ENCODE data around the gene IMP3. TPM values are rescaled to one million over a fixed set of nuclear protein-coding genes. Genes with fewer than 3 reads are reported as not detected.

Gene IMP3
- total and polyA plus RNA-seq, 4 donors = 45.2 to 94.8 (median 69.6) TPM

DNA sequence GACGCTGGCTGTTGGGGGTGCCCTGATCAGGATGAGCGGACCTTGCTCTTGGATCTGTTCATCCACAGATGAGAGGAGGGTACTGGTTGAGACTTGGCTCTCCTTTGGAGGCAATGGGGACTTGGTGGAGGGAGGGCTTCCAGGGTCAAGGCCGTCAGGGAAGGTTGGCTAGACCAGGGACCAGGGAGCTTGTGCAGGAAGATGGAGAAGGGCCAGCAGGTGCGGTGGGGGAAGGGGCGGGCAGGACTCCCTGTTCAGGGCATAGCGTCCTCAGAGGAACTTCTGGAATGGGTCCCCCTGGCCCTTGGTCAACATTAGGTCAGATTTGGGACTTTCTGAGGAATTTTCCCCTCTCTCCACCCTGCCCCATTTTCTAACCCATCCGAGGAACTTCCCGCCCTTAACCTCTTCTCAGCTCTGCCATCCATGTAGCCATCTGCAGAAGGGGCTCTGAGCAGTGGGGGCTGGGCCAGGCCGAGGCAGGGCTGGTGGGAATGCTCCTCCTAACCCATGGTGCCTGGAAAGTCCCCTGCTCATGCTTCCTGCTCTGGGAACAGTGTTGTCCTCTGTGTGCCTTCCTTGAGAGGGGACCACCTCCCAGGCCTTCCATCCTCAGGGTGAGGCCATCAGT, 19.2 kb upstream of the IMP3 start:
- Histone ChIP-seq H3K9ac (ENCODE audit: low read depth in 1 of 2, low read length in 2 of 2) (no peak overlapping the region), H3K27me3 (ENCODE audit: control insufficient read depth in 4 of 4, insufficient read depth in 4 of 4, low read length in 3 of 4) (no peaks in the 10 kb centered on the region), H3K4me3 (ENCODE audit: low read depth in 1 of 3, low read length in 3 of 3) (no peak overlapping the region), H3K36me3 (ENCODE audit: control insufficient read depth in 4 of 4, insufficient read depth in 3 of 4, low read depth in 1 of 4, low read length in 3 of 4) (peaks cover 0 to 22% (median 10%) of the 10 kb centered on the region in 4 donors), H3K27ac (ENCODE audit: low read depth in 1 of 2, low read length in 2 of 2) (no peak overlapping the region), H3K4me1 (ENCODE audit: control insufficient read depth in 4 of 4, insufficient read depth in 4 of 4, low read length in 3 of 4) (peaks cover 8 to 38% (median 23%) of the 10 kb centered on the region in 4 donors), H3K9me3 (ENCODE audit: control insufficient read depth in 4 of 4, low read length in 3 of 4) (no peaks in the 10 kb centered on the region)
- no peak for TF ChIP-seq RXRA (IDR thresholded peaks at IDR 0.05)
- no peak for TF ChIP-seq CTCF (IDR thresholded peaks at IDR 0.05; ENCODE audit: low read depth, low read length, missing input control)
- no peak for TF ChIP-seq ZBTB33 (IDR thresholded peaks at IDR 0.05)
- TF ChIP-seq TAF1 (conservative IDR thresholded peaks at IDR 0.05) = no peak
- TF ChIP-seq, protein P1, sequence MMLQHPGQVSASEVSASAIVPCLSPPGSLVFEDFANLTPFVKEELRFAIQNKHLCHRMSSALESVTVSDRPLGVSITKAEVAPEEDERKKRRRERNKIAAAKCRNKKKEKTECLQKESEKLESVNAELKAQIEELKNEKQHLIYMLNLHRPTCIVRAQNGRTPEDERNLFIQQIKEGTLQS (IDR thresholded peaks at IDR 0.05) = no peak
- TF ChIP-seq FOXA1 (IDR thresholded peaks at IDR 0.05) = no peak
- no peak for TF ChIP-seq YY1 (IDR thresholded peaks at IDR 0.05)
- TF ChIP-seq GABPA (IDR thresholded peaks at IDR 0.05 in 1 of 2, conservative IDR thresholded peaks at IDR 0.05 in 1 of 2) = no peak
- no peak for TF ChIP-seq NR2F2 (IDR thresholded peaks at IDR 0.05)
- TF ChIP-seq HNF4A (conservative IDR thresholded peaks at IDR 0.05) = no peak
- TF ChIP-seq EGR1 (IDR thresholded peaks at IDR 0.05; ENCODE audit: low read depth in 2 of 2) = no peak
- TF ChIP-seq SP1 (IDR thresholded peaks at IDR 0.05) = no peak
- TF ChIP-seq, protein P2, sequence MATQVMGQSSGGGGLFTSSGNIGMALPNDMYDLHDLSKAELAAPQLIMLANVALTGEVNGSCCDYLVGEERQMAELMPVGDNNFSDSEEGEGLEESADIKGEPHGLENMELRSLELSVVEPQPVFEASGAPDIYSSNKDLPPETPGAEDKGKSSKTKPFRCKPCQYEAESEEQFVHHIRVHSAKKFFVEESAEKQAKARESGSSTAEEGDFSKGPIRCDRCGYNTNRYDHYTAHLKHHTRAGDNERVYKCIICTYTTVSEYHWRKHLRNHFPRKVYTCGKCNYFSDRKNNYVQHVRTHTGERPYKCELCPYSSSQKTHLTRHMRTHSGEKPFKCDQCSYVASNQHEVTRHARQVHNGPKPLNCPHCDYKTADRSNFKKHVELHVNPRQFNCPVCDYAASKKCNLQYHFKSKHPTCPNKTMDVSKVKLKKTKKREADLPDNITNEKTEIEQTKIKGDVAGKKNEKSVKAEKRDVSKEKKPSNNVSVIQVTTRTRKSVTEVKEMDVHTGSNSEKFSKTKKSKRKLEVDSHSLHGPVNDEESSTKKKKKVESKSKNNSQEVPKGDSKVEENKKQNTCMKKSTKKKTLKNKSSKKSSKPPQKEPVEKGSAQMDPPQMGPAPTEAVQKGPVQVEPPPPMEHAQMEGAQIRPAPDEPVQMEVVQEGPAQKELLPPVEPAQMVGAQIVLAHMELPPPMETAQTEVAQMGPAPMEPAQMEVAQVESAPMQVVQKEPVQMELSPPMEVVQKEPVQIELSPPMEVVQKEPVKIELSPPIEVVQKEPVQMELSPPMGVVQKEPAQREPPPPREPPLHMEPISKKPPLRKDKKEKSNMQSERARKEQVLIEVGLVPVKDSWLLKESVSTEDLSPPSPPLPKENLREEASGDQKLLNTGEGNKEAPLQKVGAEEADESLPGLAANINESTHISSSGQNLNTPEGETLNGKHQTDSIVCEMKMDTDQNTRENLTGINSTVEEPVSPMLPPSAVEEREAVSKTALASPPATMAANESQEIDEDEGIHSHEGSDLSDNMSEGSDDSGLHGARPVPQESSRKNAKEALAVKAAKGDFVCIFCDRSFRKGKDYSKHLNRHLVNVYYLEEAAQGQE (IDR thresholded peaks at IDR 0.05) = no peak
- TF ChIP-seq HNF4G (IDR thresholded peaks at IDR 0.05) = no peak
- no peak for TF ChIP-seq JUND (IDR thresholded peaks at IDR 0.05)
- TF ChIP-seq MAX (IDR thresholded peaks at IDR 0.05) = no peak
- TF ChIP-seq FOXA2 (IDR thresholded peaks at IDR 0.05) = no peak
- no peak for TF ChIP-seq RAD21 (IDR thresholded peaks at IDR 0.05)
- DNase-seq (ENCODE audit: low spot score) = no peak
- WGBS = 83% methylated on average over 9 of the region's 9 CpGs
